Measurements from ENCODE around the gene CHCHD10.
"Not testable (repeated sequence)": the region's sequence is repeated elsewhere in the genome, so short reads cannot be mapped to it uniquely, and the experiment has no call there.

The CHCHD10 gene

GRCh38 chr22:23750367-23750713 lies 17.4 kb downstream of the CHCHD10 start:
- no peak for DNase-seq (ENCODE audit: low read depth)

GRCh38 chr22:23749841-23750301 lies 17.9 kb downstream of the CHCHD10 start:
- no peak for DNase-seq (ENCODE audit: low read depth)

- no peak for DNase-seq (ENCODE audit: low read depth)
Observed at GRCh38 chr22:23745791-23746190, 22.0 kb downstream of the CHCHD10 start.

GRCh38 chr22:23744485-23744884 lies 23.3 kb downstream of the CHCHD10 start:
- no peak for DNase-seq (ENCODE audit: low read depth)

- no peak for DNase-seq (ENCODE audit: low read depth)
Observed at GRCh38 chr22:23744001-23744400, 23.8 kb downstream of the CHCHD10 start.

GRCh38 chr22:23743303-23743705 lies 24.5 kb downstream of the CHCHD10 start:
- no peak for DNase-seq (ENCODE audit: low read depth)

- DNase-seq (ENCODE audit: low read depth) = no peak
Observed at GRCh38 chr22:23742505-23743264, 25.1 kb downstream of the CHCHD10 start.

GRCh38 chr22:23737696-23738095 lies 30.1 kb downstream of the CHCHD10 start:
- no peak for DNase-seq (ENCODE audit: low read depth)

GRCh38 chr22:23728108-23728507 lies 39.7 kb downstream of the CHCHD10 start:
- not testable (repeated sequence) for DNase-seq (ENCODE audit: low read depth)

- no peak for DNase-seq (ENCODE audit: low read depth)
Observed at GRCh38 chr22:23722724-23723123, 45.0 kb downstream of the CHCHD10 start.

GRCh38 chr22:23722160-23722559 lies 45.6 kb downstream of the CHCHD10 start:
- no peak for DNase-seq (ENCODE audit: low read depth)

- no peak for DNase-seq (ENCODE audit: low read depth)
Observed at GRCh38 chr22:23720855-23721254, 46.9 kb downstream of the CHCHD10 start.

- DNase-seq (ENCODE audit: low read depth) = no peak
Observed at GRCh38 chr22:23718371-23719165, 49.2 kb downstream of the CHCHD10 start.

- DNase-seq (ENCODE audit: low read depth) = peak; percentile 37
Observed at GRCh38 chr22:23716811-23717801, 50.7 kb downstream of the CHCHD10 start.

All from non-pigmented ciliary epithelial cell (primary cell).